ENCODE data around the gene PHF2.

DNA sequence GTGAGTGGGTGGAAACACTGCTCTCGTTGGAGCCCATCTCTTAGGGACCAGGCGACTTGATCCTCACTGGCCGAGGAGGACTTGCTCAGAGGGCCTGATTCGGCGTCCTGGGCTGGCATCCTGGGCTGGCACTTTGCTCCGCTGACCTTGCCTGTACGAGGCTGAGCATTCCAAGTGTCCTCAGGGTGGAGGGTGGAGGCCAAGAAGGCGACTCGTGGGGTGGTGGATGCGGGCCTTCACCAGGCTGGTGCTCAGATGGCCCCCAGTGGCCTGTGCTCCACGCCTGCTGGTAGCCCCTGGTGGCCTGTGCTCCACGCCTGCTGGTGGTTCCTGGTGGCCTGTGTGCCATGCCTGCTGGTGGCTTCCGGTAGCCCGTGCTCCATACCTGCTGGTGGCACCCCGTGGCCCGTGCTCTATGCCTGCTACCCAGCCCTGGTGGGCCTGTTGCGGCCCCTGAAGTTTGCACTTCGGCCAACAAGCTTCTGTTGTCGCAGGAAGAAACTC is 42.9 kb downstream of the PHF2 start:
- TF ChIP-seq CTCF (IDR thresholded peaks at IDR 0.05) = no peak
- TF ChIP-seq POLR2AphosphoS5 (IDR thresholded peaks at IDR 0.05) = no peak
- no peak for TF ChIP-seq POLR2A (IDR thresholded peaks at IDR 0.05)
- TF ChIP-seq EP300 (IDR thresholded peaks at IDR 0.05; ENCODE audit: low read depth) = no peak
